HuH-7 (cell line): ENCODE data around the gene KLHL11.
"Not testable (repeated sequence)": the region's sequence is repeated elsewhere in the genome, so short reads cannot be mapped to it uniquely, and the experiment has no call there.

ENCODE experiments used
- DNase-seq: peaks from one replicate; pipeline ENCODE4 v3.0.0; 2011; ENCODE audit warnings: low spot score

The KLHL11 gene

GRCh38 chr17:41836550-41837196 is 28.6 kb downstream of the KLHL11 start:
- DNase-seq = no peak

GRCh38 chr17:41835800-41836549 is 29.2 kb downstream of the KLHL11 start, which contains the start of gene NT5C3B:
Gene NT5C3B, minus strand, starts transcription at chr17:41836232. Its CDS starts 39 bp downstream, at chr17:41836193.
- DNase-seq = peak; percentile 97

GRCh38 chr17:41835214-41835799 is 29.9 kb downstream of the KLHL11 start:
- no peak for DNase-seq

- DNase-seq = not testable (repeated sequence)
Measured at GRCh38 chr17:41829961-41830360, 35.3 kb downstream of the KLHL11 start.

- DNase-seq = no peak
Measured at GRCh38 chr17:41825175-41825845, 39.9 kb downstream of the KLHL11 start.

- DNase-seq = no peak
Measured at GRCh38 chr17:41824086-41824485, 41.1 kb downstream of the KLHL11 start.

- no peak for DNase-seq
Measured at GRCh38 chr17:41823580-41823979, 41.6 kb downstream of the KLHL11 start.

GRCh38 chr17:41823141-41823524 is 42.1 kb downstream of the KLHL11 start:
- DNase-seq = no peak

- no peak for DNase-seq
Measured at GRCh38 chr17:41822216-41823140, 42.7 kb downstream of the KLHL11 start.

GRCh38 chr17:41821776-41822175 is 43.4 kb downstream of the KLHL11 start:
- no peak for DNase-seq

- no peak for DNase-seq
Measured at GRCh38 chr17:41818024-41818423, 47.2 kb downstream of the KLHL11 start.

- DNase-seq = no peak
Measured at GRCh38 chr17:41816637-41817320, 48.4 kb downstream of the KLHL11 start.

- no peak for DNase-seq
Measured at GRCh38 chr17:41814195-41814594, 51.0 kb downstream of the KLHL11 start.

- DNase-seq = no peak
Measured at GRCh38 chr17:41813699-41814124, 51.5 kb downstream of the KLHL11 start.

GRCh38 chr17:41813152-41813680 is 52.0 kb downstream of the KLHL11 start:
- no peak for DNase-seq

GRCh38 chr17:41812381-41813151 is 52.7 kb downstream of the KLHL11 start, which contains the start of gene FKBP10:
Gene FKBP10, plus strand, starts transcription at chr17:41813004. Its CDS starts 31 bp downstream, at chr17:41813035.
- DNase-seq = peak; percentile 77

GRCh38 chr17:41811549-41812380 is 53.5 kb downstream of the KLHL11 start, which contains the start of gene P3H4:
Gene P3H4, minus strand, starts transcription at chr17:41811949. Its CDS starts 34 bp downstream, at chr17:41811915.
- DNase-seq = peak; percentile 92
